HG03558 (cell line): Measurements from ENCODE around the gene HOXA7.

Experiments
- ATAC-seq: cut with Tn5 transposase; IDR thresholded peaks from one replicate; pipeline ENCODE4 v1.9.1; 2021; ENCODE audit warnings: moderate number of reproducible peaks; ENCODE audit not compliant: unreplicated experiment; ENCODE audit errors: extremely low read depth

HOXA7 gene

GRCh38 chr7:27156508-27156898, at the start of gene HOXA7:
HOXA7 (minus strand) TSS chr7:27156675; CDS start chr7:27156545, 130 bp downstream.
- ATAC-seq = no peak

GRCh38 chr7:27205325-27206280, 49.1 kb upstream of the HOXA7 start:
- no peak for ATAC-seq

- ATAC-seq = no peak
Measured at GRCh38 chr7:27204851-27205322, 48.4 kb upstream of the HOXA7 start.

- ATAC-seq = no peak
Measured at GRCh38 chr7:27203964-27204594, 47.6 kb upstream of the HOXA7 start.

- no peak for ATAC-seq
Measured at GRCh38 chr7:27203365-27203953, 47.0 kb upstream of the HOXA7 start.

GRCh38 chr7:27202862-27203134, 46.3 kb upstream of the HOXA7 start:
- ATAC-seq = no peak

GRCh38 chr7:27202018-27202861, 45.8 kb upstream of the HOXA7 start:
- no peak for ATAC-seq

- ATAC-seq = no peak
Measured at GRCh38 chr7:27201580-27202017, 45.1 kb upstream of the HOXA7 start.

- no peak for ATAC-seq
Measured at GRCh38 chr7:27200761-27201579, 44.5 kb upstream of the HOXA7 start.

GRCh38 chr7:27199849-27200760, 43.6 kb upstream of the HOXA7 start, which contains the start of gene HOXA13:
HOXA13 (minus strand) TSS chr7:27200091; CDS start chr7:27200077, 14 bp downstream.
- ATAC-seq = no peak

- ATAC-seq = no peak
Measured at GRCh38 chr7:27198871-27199801, 42.7 kb upstream of the HOXA7 start.

- ATAC-seq = no peak
Measured at GRCh38 chr7:27198138-27198841, 41.8 kb upstream of the HOXA7 start.

- ATAC-seq = no peak
Measured at GRCh38 chr7:27197137-27198042, 40.9 kb upstream of the HOXA7 start.

- ATAC-seq = no peak
Measured at GRCh38 chr7:27196287-27196767, 39.9 kb upstream of the HOXA7 start.

GRCh38 chr7:27194686-27195379, 38.4 kb upstream of the HOXA7 start:
- no peak for ATAC-seq
